ENCODE results near the gene SLX9.

Gene SLX9

DNA sequence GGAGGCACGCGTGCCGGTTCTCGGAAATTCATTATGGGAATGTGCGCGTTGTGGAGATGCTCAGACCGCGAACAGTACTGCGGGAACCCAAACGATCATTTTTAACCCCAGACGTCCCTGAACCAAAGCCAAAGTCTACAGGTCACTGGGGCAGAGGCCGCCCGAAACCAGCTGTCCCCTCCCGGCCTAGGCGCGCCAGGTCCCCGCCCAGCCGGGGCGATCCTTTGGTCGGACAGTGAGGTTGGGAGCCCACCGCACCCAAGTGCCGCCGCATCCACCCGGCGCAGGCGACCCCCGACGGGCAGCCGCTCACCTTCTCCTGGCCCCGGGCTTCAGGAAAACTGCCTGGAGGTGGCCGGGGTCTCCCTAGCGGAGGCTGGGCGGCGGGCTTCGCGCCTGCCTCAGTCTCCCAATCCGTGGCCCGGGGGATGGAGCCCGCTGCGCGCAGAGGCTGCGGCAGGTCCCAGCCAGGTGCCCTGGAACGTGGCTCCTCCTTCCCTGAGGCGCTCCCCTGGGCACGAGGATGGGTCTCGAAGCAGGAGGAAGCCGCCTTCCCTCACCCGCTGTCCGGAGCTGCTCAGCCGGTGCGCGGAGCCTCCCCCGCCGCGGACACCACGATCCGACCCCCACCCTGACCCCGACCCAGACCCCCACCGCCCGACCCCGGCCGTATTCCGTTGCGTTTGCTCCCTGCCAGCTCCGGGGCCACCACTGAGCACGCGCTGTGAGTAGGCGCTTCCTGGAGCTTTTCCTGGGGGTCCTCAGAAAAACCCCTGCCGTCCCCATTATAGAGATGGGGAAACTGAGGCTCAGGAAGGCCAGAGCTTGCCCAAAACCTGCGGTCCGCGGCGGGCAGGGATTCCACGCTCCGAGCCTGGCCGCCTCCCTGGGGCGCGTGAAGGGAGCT lies 8.1 kb upstream of the SLX9 start:
- no peak for DNase-seq

DNA sequence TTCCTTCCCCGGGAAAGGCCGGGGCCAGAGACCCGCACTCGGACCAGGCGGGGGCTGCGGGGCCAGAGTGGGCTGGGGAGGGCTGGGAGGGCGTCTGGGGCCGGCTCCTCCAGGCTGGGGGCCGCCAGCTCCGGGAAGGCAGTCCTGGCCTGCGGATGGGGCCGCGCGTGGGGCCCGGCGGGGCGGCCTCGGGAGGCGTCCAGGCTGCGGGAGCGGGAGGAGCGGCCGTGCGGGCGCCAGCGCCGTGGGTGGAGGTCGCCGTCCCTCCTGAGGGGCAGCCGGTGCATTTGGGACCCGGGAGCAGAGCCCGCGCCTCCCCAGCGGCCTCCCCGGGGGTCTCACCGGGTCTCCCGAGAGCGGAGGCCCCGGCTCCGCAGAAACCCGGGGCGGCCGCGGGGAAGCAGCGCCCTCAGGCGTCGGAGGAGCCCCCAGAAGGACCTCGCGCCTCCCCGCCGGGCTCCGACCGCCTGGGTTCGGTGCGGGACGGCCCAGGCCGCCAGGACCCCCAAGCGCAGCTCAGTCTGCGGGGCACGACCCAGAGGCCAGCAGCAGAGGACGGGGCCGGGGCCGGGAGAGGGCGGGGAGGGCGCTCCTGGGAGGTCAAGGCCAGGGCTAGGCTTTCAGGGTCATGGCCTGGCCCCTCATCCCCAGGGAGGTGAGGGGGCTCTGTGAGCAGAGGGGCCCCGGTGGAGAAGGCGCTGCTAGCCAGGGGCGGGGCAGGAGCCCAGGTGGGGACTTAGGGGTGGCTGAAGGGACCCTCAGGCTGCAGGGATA lies 7.2 kb upstream of the SLX9 start:
- DNase-seq = peak; percentile 56

DNA sequence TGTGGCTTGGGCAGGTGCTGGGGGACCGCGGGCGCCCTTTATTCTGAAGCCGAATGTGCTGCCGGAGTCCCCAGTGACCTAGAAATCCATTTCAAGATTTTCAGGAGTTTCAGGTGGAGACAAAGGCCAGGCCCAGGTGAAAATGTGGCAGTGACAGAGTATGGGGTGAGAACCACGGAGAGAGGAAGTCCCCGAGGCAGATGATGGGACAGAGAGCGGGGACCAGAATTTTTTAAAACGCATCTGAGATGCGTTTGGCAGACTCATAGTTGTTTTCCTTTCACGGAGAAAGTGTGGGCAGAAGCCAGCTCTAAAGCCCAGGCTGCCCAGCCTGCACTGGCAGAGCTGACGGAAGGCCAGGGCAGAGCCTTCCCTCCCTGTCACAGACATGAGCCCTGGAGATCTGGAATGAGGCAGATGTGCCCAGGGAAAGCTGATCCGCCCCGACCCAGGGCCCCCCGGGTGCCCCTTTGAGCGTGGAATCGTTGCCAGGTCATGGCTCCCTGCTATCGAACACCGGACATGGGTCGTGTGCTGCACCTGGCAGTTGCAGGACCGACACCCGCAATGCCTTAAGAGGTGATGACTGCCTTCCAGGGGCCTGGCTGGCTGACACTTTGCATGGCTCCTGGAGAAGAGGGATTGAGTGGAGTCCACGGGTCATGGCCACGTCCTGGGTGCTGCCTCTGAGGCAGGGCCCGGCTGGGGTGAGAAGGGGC lies 6.5 kb upstream of the SLX9 start:
- DNase-seq = no peak

DNA sequence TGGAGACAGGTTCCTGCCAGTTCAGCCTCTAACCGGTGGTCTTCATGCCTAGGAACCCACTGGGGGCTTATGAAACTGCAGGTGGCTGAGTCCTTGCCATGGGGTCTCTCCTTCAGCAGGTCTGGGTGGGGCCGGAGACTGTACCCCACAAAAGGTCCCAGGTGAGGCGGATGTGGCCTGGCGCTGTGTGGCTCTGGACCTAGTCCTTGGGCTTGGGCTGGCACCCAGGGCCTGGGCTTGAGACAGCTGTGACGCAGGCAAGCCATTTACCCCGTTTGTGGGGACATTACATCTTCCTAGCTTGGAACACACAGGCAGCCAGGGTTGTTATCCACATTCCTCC lies 5.9 kb upstream of the SLX9 start:
- DNase-seq = no peak

DNA sequence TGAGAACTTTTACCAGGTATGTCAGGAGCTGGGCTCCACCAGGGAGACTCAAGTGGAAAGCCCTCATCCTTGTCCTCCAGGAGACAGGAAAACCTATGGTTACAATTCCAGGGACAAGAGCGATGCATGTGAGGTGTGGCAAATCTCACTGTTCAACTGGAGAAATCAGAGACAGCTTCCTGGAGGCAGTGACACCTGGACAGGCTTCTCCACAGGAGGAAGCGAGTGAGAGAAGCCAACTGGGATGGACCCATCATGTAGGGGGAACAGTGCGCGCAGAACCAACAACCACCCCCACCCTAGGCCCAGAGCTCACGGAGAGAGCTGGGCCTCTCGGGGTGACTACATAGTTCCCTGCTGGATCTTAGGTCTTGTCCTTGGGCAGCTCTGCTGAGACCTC lies 5.6 kb upstream of the SLX9 start:
- DNase-seq = no peak

DNA sequence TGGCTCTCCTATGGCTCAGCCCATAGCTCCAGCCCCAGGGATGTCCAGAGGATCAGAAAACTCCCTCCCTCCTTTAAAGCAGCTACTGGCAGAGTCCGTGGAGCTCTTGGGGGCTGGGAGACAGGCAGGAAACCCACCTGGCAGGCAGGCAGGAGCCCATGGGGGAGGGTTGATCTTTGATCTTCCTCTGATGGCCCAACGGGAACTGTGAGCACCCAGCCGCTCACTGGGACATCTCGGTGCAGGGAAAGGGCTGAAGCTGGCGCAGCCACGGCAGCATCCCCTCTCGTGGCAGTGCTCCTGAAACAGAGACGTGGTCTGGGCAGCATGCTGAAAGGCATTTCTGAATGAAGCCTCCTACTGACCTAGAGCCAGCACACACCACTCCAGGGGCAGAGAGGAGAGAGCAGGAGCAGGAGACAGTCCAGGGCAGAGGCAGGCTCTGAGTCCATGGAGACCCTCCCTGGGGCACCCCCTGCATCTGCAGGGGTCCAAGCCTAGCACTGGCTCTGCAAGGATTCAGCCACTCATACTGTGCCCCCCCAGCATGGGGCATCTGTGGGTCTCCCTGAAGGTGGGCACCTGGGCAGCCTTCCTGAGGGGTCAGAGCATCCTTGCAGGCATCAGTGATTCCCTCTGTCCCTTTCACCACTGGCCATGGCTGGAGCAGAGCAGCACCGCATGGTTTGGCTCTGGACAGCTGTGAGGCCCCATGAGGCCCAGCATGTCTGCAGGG lies 4.9 kb upstream of the SLX9 start:
- no peak for DNase-seq

DNA sequence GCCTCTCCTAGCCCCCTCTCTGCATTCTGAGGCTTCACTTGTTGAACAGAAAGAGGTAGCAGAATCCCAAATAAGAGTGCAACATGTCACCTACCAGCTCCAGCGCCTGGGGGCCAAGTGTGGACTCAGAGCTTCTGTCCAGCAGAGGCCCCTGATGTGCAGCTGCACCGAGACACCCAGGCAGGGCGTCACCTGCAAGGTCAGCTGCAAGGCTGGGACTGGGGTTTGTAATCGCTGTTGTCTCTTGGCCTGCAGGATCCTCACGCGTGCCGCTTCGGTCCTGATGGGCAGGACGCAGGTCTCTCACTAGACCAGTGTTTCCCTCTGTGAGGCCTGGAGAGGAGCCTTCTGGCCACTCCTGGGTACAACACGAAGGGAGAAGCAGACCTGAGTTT lies 4.3 kb upstream of the SLX9 start:
- no peak for DNase-seq

DNA sequence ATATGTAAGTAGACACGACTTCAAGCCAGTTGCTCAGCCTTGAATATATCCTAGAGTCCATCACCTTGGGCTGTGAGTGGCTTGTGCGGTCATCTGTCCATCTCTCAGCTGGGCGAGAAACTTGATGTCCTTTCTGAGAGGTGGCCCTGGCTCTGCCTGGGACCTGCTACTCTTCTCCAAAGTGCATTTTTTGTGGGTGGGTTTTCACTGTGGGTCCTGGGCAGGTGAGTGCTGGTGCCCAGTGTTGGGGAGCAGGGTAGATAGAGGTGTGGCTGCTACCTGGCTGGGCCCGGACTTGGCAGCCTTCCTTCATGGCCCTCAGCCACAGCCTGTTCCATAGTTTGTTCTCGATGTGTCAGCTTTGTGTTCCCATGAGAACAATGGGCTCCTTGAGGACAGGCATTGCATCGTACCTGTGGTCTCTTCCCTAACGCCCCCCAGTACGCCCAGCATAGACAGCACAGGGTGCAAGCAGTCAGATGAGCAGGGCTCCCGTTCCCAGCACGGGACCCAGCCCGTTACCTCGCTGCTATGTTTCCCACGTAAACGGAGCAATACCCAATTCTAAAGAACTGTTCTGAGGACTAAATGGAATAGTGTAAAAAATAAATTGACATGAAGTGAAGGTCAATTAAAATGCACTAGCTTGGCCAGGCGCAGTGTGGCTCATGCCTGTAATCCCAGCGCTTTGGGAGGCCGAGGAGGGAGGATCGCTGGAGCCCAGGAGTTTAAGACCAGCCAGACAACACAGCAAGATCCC lies 877 bp upstream of the SLX9 start:
- DNase-seq = no peak

DNA sequence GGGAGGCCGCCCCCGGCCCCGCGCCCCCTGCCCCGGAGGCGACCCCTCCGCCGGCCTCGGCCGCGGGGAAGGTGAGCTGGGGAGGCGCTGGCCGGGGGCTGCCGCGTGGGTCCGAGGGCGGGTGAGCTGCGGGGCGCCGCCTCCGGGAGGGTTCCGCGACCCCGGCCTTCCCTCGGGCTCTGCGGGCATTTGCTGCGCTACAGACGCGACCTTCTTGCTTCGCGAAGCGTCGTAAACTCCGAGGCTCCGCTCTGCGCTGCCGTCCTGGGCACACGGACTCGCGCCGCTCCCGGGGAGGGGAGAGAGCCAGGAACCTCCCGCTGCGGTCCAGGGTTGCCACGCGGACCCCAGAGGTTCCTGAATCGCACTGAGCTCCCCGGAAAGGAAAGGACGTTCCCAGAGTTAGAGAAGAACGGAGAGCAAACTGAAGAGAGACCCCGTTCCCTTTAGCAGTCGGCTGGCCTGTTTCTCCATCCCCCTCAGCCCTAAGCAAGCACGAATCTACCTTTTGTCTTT lies 345 bp downstream of the SLX9 start:
- no peak for DNase-seq

DNA sequence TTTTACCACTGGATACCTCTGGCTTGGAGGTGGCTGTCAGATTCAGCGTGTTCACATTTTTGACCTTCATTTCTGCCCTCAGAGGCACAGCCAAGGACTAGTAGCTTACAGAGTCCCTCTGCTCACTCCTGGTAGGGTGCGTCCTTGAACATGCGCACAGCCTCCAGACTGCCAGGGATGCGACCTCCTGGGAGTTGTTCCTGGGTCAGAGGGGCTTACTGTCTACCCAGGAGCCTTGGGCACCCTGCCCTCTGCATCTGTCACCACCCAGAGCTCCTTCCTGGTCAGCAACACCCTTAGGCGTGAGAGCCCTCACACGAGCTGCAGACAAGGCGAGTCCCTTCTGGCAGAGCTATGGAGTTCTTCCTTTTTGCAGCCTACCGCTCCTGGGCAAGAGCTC lies 1.7 kb downstream of the SLX9 start:
- no peak for DNase-seq

DNA sequence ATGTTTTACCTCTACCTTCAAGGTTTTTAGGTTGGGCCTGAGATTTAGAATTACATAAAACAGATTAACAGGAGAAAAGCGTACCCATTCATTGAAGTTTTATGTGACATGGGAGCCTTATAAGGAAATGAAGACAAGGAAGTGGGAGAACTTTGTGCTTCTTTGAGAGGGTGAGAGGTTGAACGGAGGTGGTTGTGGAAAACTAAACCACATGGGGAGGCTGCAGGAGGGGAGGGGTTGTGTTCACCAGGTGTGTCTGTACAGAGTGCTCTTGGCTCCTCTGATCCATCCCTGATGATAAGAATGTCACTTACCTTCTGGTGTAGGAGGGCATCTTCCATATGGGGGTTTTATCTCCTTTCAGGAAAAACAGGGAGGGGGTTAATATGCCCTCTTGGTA lies 2.7 kb downstream of the SLX9 start:
- no peak for DNase-seq

DNA sequence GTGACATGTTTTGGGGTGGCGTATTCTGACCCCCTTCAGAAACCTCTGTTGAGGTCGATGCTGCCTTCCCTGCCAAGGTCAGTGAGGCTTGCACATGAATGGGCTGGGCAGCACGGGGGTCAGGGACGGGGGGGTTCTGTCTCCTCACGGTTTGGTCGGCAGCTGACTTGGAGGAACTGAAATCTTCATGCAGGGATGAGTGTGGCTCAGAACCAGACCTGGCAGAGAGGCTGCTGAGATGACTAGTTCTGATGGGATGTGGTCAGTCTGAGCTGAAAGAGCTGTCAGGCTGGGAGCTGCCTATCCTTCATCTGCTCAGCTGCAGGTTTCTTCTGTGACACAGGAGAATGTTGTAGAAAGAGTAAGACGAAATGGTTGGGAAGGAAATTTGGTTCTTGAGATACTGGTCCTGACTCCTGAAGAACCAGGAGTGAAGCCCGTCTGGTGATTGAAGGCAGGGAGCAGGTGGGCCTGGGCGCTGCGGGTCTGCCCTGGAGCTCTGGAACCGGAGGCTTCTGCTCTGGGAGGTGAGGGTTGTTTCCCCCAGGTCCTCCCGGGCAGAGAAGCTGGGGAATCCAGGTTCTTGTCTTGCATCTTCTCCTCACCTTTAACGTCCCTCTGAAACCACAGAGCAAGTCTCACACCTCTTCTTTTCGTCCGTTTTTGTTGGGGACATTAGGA lies 3.3 kb downstream of the SLX9 start:
- DNase-seq = no peak

DNA sequence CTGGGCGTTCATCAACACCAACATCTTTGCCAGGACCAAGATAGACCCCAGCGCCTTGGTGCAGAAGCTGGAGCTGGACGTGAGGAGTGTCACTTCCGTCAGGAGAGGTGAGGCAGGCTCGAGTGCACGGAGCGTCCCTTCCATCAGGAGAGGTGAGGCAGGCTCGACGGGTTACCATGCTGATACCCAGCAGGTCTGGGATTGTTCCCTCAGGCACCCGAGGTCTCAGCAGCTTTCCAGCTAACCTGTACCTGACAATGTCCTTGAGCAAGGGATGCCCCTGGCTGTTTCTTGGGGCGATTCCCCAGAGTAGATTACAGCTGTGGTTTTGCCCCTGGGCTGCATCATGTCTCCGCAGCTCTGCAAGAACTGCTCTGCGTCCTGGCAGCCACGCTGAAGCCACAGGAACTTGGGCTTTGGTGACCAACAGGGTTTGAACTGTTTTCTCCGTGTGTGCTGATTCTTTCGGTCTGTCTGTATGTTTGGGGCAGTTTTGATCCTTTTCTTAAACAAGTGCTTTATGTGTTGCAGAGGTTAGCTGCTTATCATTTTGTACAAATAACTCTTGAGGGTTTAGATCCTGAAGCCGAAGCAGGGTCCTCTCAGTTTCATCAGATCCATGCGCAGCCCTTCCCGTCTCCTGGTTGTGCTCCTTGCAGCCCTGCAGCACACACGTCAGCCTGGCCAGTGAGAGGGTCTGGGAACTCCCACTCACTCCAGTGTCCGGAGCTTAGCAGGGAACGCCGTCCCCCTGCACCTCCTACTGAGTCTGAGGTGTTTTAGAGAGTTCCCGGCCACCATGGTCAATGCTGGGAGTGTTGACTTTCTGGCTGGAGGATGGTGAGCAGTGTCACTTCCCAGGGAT lies 4.1 kb downstream of the SLX9 start:
- DNase-seq = no peak

DNA sequence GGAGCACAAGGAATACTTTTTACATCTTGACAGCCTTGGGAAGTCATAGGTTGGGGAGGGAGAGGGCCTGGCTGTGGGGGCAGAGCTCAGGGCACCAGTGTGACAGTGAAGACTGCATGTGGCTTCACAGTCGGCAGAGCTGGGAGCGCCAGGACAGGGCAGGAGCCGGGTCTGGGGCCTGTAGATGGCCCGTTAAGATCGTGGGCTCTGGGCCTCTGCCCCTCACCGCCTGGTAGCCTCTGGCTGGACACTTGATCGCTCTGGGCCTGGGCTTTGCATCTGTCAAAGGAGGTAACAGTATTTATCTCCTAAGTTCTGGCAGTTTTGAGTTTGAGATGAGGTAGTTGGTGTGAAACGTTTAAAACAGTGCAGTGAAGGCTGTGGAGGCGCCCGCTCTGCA lies 4.8 kb downstream of the SLX9 start:
- DNase-seq = no peak

DNA sequence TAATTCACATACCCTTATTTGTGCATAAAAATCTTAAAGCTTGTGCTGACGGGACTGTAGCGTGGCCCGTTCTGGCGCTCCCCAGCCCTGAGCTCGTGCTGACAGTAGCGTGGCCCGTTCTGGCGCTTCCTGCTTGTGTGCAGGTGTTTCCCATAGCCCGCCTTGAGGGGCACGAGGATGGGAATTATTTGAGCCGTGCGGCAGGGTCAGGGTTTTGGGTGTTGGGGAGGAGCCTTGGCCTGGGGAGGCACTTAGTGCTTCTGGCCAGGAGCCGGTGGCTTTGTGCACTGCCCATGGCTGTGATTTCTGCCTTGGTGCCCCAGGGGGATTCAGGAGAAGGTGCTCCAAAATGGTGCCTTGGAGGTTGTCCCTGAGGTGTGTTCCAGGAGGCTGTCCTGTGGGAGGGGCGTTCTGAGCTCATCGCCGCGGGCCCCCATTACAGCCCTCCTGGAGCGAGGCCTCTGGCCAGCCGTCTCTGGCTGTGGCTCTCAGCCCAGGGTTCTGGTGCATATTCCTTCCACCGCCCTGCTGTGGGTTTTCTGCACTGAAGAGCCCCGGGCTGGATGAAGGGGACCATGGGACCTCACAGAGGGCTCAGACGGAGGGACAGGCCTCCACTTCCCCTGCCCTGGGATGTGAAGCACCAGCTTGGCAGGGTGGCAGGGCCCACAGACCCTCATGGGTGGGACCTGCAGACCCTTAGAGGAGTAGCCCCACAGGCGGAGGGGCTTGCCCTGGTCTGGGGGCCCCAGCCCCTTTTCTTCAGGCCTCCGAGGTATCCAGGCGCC lies 6.6 kb downstream of the SLX9 start:
- no peak for DNase-seq

DNA sequence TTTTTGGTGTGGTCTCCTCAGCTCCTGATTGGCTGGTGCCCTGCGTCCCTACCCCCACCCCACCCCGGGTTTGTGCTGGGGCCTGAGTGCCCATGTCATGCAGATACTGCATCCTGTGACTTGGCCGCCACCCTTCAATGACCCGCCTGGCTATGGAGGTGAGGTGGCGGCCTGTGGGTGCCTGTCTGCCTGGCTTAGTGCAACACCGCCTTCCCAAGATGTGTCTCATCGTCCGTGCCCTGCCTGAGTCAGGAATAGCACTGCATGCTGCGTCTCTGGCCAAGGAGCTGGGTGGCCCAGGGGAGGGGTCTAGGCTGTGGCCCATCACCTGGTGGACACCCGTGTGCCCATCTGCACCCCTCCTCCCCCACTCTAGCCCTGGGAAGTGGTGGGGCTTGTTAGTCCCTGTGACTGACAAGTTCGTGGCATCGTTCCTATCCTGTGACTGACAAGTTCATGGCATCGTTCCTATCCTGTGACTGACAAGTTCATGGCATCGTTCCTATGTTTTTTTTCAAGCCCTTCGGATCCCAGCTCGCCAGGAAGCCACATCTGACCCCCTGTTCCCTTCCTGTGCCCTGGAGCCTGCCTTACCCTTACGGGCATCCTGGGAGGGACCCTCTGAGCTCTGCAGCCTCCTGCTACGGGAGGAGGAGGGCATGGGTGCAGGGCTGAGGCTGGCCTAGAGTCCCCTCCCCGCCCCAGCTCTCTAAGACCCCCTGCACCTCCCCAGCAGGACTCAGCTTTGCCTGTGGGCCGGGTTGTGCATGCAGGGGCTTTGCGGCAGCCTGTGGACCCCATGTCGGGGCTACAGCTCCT lies 7.5 kb downstream of the SLX9 start:
- DNase-seq = no peak

DNA sequence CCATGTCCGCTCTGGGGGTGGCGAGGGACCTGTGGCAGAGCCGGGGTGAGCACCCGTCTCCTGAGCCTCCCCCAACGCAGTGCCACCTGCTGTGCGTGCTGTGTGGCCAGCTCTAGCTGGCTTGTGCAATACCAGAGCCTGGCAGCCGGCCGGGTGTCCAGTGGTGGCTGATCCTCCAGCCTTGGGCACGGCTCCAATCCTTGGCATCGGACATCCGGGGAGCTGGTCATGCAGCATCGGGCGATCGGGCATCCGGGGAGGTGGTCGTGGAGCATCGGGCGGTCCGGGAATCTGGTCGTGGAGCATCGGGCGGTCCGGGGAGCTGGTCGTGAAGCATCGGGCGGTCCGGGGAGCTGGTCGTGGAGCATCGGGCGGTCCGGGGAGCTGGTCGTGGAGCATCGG lies 8.1 kb downstream of the SLX9 start:
- DNase-seq = no peak

DNA sequence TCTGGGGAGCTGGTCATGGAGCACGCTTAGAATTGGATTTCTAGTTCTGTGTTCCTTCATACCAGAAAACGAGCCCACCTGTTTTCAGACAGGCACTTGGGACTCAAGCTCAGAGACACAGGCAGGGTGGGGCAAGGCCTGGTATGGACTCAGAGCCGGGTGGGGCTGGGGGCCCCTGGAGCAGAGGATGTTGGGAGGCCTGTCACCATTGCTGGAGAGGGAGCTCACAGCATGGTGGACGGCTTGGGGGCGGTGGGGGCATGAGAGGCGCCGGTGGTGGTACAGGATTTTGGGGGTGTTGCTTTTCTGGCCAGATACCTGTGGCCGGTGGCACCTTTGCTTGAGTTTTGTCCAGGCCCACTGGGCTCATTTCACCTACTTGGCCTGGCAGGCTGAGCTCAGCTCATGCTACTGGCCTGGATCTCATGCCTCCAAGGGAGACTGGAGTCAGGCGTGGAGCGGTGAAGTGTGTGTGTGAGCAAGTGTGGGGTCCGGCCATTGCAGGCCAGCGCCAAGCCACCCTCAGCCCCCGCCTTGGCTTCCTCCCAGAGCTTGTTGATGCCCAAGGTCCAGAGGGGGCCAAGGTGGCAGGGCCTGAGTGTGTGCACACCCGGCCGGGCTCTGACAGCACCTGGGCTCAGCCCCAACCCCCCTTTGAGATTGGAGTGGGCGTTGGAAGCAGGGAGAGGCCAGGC lies 8.7 kb downstream of the SLX9 start:
- no peak for DNase-seq
